ENCODE data around the gene HAL. TPM values are rescaled to one million over a fixed set of nuclear protein-coding genes. Genes with fewer than 3 reads are reported as not detected.

Gene HAL
- total and polyA plus RNA-seq, 4 donors, result 0.39 to 1.4 (median 0.63) TPM; not detected in 1

DNA sequence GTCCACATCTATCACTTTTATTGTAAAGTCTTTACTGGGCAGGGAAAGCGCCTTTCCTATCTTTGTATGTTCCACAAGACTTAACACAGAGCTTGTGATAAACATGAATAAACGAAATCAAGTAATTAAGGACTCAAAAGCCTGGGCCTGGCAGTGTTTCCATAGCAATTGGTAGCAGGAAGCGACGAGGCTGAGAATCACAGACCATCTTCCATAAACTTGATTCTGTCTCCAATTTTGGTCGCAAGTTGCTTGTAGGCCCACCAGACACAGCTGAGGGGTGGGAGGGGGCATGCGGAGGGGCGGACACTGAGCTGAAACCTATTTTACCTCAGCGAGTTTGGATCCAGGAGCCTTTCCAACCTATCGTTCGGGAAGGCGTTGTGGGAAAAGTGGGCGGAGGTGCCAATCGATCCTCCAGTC is 54.0 kb downstream of the HAL start:
- Histone ChIP-seq H3K4me3 (ENCODE audit: low read length in 2 of 2) (peak overlapping the region; percentile 86 to 99), H3K36me3 (ENCODE audit: control insufficient read depth in 1 of 2, insufficient read depth in 2 of 2, low read length in 1 of 2) (no peaks in the 10 kb centered on the region), H3K9me3 (ENCODE audit: control insufficient read depth, low read length) (no peaks in the 10 kb centered on the region), H3K27me3 (ENCODE audit: control insufficient read depth in 1 of 2, insufficient read depth in 2 of 2, low read length in 1 of 2) (no peaks in the 10 kb centered on the region), H3K4me1 (ENCODE audit: control insufficient read depth in 1 of 2, insufficient read depth in 2 of 2, low read length in 2 of 2) (no peaks in the 10 kb centered on the region), H3K27ac (ENCODE audit: low read depth in 1 of 2, low read length in 2 of 2) (no peak overlapping the region)
- WGBS, 2 donors, result 12 to 19% methylated on average over 13 of the region's 13 CpGs
- no peak for DNase-seq
- intact Hi-C loops (cut with DNase I), result no loop called here
- no peak for ATAC-seq (ENCODE audit: low FRiP score)

GRCh38 chr12:95940514-95940913 is 55.6 kb downstream of the HAL start:
- ATAC-seq (ENCODE audit: low FRiP score) (no peak), DNase-seq (no peak)
- Histone ChIP-seq H3K9me3 (ENCODE audit: control insufficient read depth, low read length) (no peaks in the 10 kb centered on the region), H3K4me1 (ENCODE audit: control insufficient read depth in 1 of 2, insufficient read depth in 2 of 2, low read length in 2 of 2) (no peaks in the 10 kb centered on the region), H3K4me3 (ENCODE audit: low read length in 2 of 2) (no peak overlapping the region), H3K36me3 (ENCODE audit: control insufficient read depth in 1 of 2, insufficient read depth in 2 of 2, low read length in 1 of 2) (no peaks in the 10 kb centered on the region), H3K27me3 (ENCODE audit: control insufficient read depth in 1 of 2, insufficient read depth in 2 of 2, low read length in 1 of 2) (no peaks in the 10 kb centered on the region), H3K27ac (ENCODE audit: low read depth in 1 of 2, low read length in 2 of 2) (no peak overlapping the region)
- intact Hi-C loops (cut with DNase I), result no loop called here
- WGBS, 2 donors, result 84 to 85% methylated on average over 6 of the region's 6 CpGs

Other genes starting within 250 kb of the HAL start
- 10 to 100 TPM; 60.9 to 66.7 TPM for gene NTN4, start 205.6 kb downstream of the HAL start, total RNA-seq
- 10 to 100 TPM; 19.5 to 68.9 TPM for gene NTN4, start 205.6 kb downstream of the HAL start, polyA plus RNA-seq
- 10 to 100 TPM; 11.7 to 14.9 TPM for gene SNRPF, start 137.4 kb downstream of the HAL start, total RNA-seq
- gene SNRPF, start 137.4 kb downstream of the HAL start, polyA plus RNA-seq, result 10 to 100 TPM; 17.5 to 41.3 TPM
- gene CCDC38, start 53.7 kb downstream of the HAL start, total RNA-seq, result not detected
- gene CCDC38, start 53.7 kb downstream of the HAL start, polyA plus RNA-seq, result not detected
- gene AMDHD1, start 53.0 kb downstream of the HAL start, total RNA-seq, result under 1 TPM; 0.51 to 0.75 TPM
- 1 to 10 TPM; 1.0 to 4.6 TPM for gene AMDHD1, start 53.0 kb downstream of the HAL start, polyA plus RNA-seq
- gene LTA4H, start 39.2 kb upstream of the HAL start, total RNA-seq, result 10 to 100 TPM; 45.5 to 66.8 TPM
- 10 to 100 TPM; 52.1 to 56.8 TPM for gene LTA4H, start 39.2 kb upstream of the HAL start, polyA plus RNA-seq
- gene ELK3, start 198.0 kb upstream of the HAL start, total RNA-seq, result 10 to 100 TPM; 57.8 to 73.8 TPM
- 10 to 100 TPM; 13.6 to 14.2 TPM for gene ELK3, start 198.0 kb upstream of the HAL start, polyA plus RNA-seq

Measured in aorta (tissue), 5 donors.